Pancreas (tissue), 10 donors: ENCODE data around the gene TNNT1. TPM values are rescaled to one million over a fixed set of nuclear protein-coding genes. Genes with fewer than 3 reads are reported as not detected.
"Not testable (repeated sequence)": the region's sequence is repeated elsewhere in the genome, so short reads cannot be mapped to it uniquely, and the experiment has no call there.

Experiments
- ATAC-seq, 4 donors: fragments of 200-7000 bp; cut with Tn5 transposase; one replicate each; pipeline versions ENCODE4 v1.8.0 to v1.9.1; 2020; ENCODE audit warnings: mild to moderate bottlenecking in 4 of 4, moderate library complexity in 4 of 4
- DNase-seq, 6 donors: peaks; one replicate each; pipeline ENCODE4 v3.0.0-alpha.2; 2020
- FAIRE-seq: peaks from 2 replicates; lab custom pipeline; 2012; peaks lifted over from hg19 to GRCh38; lab: Jason Lieb, UNC
- H3K27ac ChIP-seq, 4 donors: fragments of 200-600 bp; sonication (generic); 1 replicate in 3 of 4; 2 replicates in 1 of 4; pipeline versions ENCODE4 v1.5.0 to v1.8.0; 2020
- H3K27me3 ChIP-seq, 4 donors: fragments of 200-600 bp; one replicate each; pipeline ENCODE4 v1.8.0; 2021
- H3K36me3 ChIP-seq, 3 donors: fragments of 200-600 bp; sonication (generic) in 1 of 3; one replicate each; pipeline versions ENCODE4 v1.5.0 to v1.8.0; 2020 to 2021
- H3K4me1 ChIP-seq, 3 donors: fragments of 200-600 bp; one replicate each; pipeline ENCODE4 v1.8.0; 2021
- H3K4me3 ChIP-seq, 4 donors: fragments of 200-600 bp; sonication (generic) in 2 of 4; one replicate each; pipeline versions ENCODE4 v1.5.0 to v1.8.0; 2020 to 2021
- H3K9me3 ChIP-seq, 4 donors: fragments of 200-600 bp; one replicate each; pipeline ENCODE4 v1.8.0; 2021
- WGBS, 2 donors: extraction: QIAGEN DNeasy Blood & Tissue Kit; methylation state at CpG; one replicate each; pipeline ENCODE4 v1.1.7; 2013; 5-methylcytosine and 5-hydroxymethylcytosine counted together
- intact Hi-C, 3 donors: fragments of 100-400 bp; cut with DNase I; formaldehyde crosslinking; loops; one replicate each; pipeline versions ENCODE4 v1.11.1 to v1.14.2; 2022
- polyA plus RNA-seq, 2 donors: library from polyadenylated mRNA; stranded (reverse); fragments of 200-250 nt; gene quantifications; one replicate each; pipeline ENCODE4 v1.2.3, GENCODE V29; 2013
- total RNA-seq, 6 donors: library from RNA; stranded (reverse); fragmentation: NEBNext Ultra II Directional in 4 of 6; extraction: Animal tissue kit (Norgen Biotek cat#: 25700) in 4 of 6; gene quantifications; one replicate each; pipeline versions ENCODE4 v1.2.1 to v1.2.4, GENCODE V29; 2021 to 2023
- TF ChIP-seq, protein P1 (sequence below), 4 donors: fragments of 200-600 bp; sonication (generic) in 3 of 4; IDR thresholded peaks; one replicate each; pipeline versions ENCODE4 v1.5.0 to v1.8.0; 2021; ENCODE audit warnings: antibody characterized with exemption in 4 of 4
- donor health status: healthy with polysubstance abuse.
- donor health status: DM: no; HTN: no; CAD: no; lungs with moderate emphysema.
- donor health status: DM: no; HTN: no; CAD: no.
- donor health status: control.
- donor health status: control.
- donor health status: Bipolar disorder and iron deficiency.
- donor health status: DM: yes; HTN: yes; CAD: no.
- donor health status: DM: no; HTN: no; CAD: no.
- donor health status: DM: no; HTN: no; CAD: no.
- donor health status: DM: yes; HTN: yes; CAD: no.

TNNT1 gene
- total and polyA plus RNA-seq, 8 donors = 0.54 to 4.0 TPM; not detected in 6

- no peak for DNase-seq
- intact Hi-C loops = no loop called here
These were observed 25.6 kb upstream of the TNNT1 start for GRCh38 chr19:55174425-55175116.

DNA sequence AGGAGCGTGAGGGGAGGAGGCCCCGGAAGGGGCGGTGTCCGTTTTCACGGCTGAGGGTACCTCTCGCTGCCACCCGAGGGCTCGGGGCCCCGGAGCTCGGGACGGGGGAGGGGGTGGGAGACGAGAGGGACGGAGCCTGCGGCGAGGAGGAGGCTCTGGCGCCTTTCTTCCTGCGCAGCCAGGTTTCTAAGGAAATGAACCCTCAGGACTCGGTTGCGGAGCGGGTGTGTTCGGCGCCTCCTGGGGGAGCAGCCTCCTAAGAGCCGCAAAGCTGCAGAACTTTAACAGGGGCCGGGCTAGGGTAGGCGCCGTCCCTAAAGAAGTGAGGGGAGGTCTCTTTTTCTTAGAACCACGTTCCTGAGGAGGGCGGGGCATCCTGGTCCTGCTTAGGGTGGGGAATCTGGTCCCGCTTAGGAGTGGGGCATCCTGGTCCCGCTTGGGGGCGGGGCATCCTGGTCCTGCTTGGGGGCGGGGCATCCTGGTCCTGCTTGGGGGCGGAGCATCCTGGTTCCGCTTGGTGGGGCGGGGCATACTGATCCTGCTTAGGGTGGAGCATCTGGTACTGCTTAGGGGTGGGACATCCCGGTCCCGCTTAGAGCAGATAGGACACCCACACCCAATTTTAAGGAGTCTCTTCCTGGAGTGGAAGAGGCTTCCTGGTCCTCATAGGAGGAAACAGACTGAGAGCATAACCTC lies 24.9 kb upstream of the TNNT1 start:
- peak in 3 of 4 donors; percentile 42 to 76 (median 54) for ATAC-seq
- intact Hi-C loops = no loop called here
- peak overlapping the region in 3 of 4 donors; percentile 3 to 39 (median 20) for H3K4me3 ChIP-seq
- H3K27ac ChIP-seq = no peak overlapping the region
- H3K4me1 ChIP-seq = no peaks in the 10 kb centered on the region
- WGBS, 2 donors = 2 to 3% methylated on average over 31 to 37 of the region's 37 CpGs
- no peak for FAIRE-seq
- no peaks in the 10 kb centered on the region for H3K9me3 ChIP-seq
- TF ChIP-seq, protein P1, sequence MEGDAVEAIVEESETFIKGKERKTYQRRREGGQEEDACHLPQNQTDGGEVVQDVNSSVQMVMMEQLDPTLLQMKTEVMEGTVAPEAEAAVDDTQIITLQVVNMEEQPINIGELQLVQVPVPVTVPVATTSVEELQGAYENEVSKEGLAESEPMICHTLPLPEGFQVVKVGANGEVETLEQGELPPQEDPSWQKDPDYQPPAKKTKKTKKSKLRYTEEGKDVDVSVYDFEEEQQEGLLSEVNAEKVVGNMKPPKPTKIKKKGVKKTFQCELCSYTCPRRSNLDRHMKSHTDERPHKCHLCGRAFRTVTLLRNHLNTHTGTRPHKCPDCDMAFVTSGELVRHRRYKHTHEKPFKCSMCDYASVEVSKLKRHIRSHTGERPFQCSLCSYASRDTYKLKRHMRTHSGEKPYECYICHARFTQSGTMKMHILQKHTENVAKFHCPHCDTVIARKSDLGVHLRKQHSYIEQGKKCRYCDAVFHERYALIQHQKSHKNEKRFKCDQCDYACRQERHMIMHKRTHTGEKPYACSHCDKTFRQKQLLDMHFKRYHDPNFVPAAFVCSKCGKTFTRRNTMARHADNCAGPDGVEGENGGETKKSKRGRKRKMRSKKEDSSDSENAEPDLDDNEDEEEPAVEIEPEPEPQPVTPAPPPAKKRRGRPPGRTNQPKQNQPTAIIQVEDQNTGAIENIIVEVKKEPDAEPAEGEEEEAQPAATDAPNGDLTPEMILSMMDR (IDR thresholded peaks at IDR 0.05) = no peak
- H3K27me3 ChIP-seq = peaks cover 0 to 42% (median 7%) of the 10 kb centered on the region in 4 donors
- H3K36me3 ChIP-seq = no peaks in the 10 kb centered on the region
- peak in 3 of 6 donors; percentile 38 to 78 (median 67) for DNase-seq

More at GRCh38 chr19:55174425-55175116, 25.6 kb upstream of the TNNT1 start:
- Histone ChIP-seq H3K9me3 (no peaks in the 10 kb centered on the region), H3K27ac (no peak overlapping the region), H3K4me3 (no peak overlapping the region), H3K36me3 (no peaks in the 10 kb centered on the region), H3K4me1 (no peaks in the 10 kb centered on the region), H3K27me3 (peaks cover 0 to 39% (median 7%) of the 10 kb centered on the region in 4 donors)
- FAIRE-seq (no peak), ATAC-seq (no peak)
- TF ChIP-seq, protein P1 (IDR thresholded peaks at IDR 0.05) = no peak
- WGBS, 2 donors = 46 to 48% methylated on average over 21 of the region's 21 CpGs

- no peaks in the 10 kb centered on the region for H3K9me3 ChIP-seq
- no peaks in the 10 kb centered on the region for H3K4me1 ChIP-seq
- FAIRE-seq = no peak
- WGBS, 2 donors = 3 to 5% methylated on average over 17 to 32 of the region's 32 CpGs
- peak overlapping the region in 3 of 4 donors; percentile 3 to 39 (median 20) for H3K4me3 ChIP-seq
- no peak for DNase-seq
- no peaks in the 10 kb centered on the region for H3K36me3 ChIP-seq
- TF ChIP-seq, protein P1 (IDR thresholded peaks at IDR 0.05) = no peak
- intact Hi-C loops = no loop called here
- ATAC-seq = peak in 2 of 4 donors; percentile 37 to 51
- peaks cover 0 to 39% (median 7%) of the 10 kb centered on the region in 4 donors for H3K27me3 ChIP-seq
- H3K27ac ChIP-seq = no peak overlapping the region
These were observed 24.2 kb upstream of the TNNT1 start for GRCh38 chr19:55173186-55173713.

DNA sequence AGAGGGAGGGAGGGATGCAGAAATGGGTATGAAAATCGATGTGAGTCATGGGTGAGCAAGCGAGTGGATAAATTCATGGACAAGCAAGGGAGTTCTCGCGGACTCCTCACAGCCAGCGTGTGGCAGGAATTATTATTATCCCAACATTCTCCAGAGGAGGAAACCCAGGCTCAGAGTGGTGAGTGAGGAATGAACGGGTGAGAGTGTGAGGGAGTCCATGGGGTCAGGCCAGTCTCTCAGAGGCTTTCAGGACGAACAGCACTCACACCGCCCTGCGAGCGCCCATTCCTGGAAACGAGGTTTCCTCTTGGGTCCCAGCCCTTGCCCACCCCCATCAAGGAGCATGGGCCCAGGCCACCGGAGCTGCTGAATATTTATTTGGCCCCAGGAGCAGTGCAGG lies 23.7 kb upstream of the TNNT1 start:
- TF ChIP-seq, protein P1 (IDR thresholded peaks at IDR 0.05) = no peak
- no peaks in the 10 kb centered on the region for H3K4me1 ChIP-seq
- no peak for FAIRE-seq
- H3K27me3 ChIP-seq = peaks cover 0 to 35% (median 7%) of the 10 kb centered on the region in 4 donors
- no peaks in the 10 kb centered on the region for H3K9me3 ChIP-seq
- H3K27ac ChIP-seq = no peak overlapping the region
- WGBS, 2 donors = 11 to 13% methylated on average over 12 of the region's 12 CpGs
- intact Hi-C loops = no loop called here
- no peak overlapping the region for H3K4me3 ChIP-seq
- no peaks in the 10 kb centered on the region for H3K36me3 ChIP-seq
- no peak for DNase-seq
- ATAC-seq = no peak

GRCh38 chr19:55172318-55172717 lies 23.3 kb upstream of the TNNT1 start:
- ATAC-seq, DNase-seq, intact Hi-C loops, FAIRE-seq, H3K27ac ChIP-seq, H3K4me3 ChIP-seq, H3K9me3 ChIP-seq, H3K4me1 ChIP-seq, H3K36me3 ChIP-seq: not testable (repeated sequence)
- 46 to 50% methylated on average over 9 of the region's 9 CpGs for WGBS, 2 donors
- H3K27me3 ChIP-seq = peaks cover 0 to 31% (median 7%) of the 10 kb centered on the region in 4 donors
